RWPE2 (cell line): Measurements from ENCODE around the gene PARN.
"Not testable (repeated sequence)": the region's sequence is repeated elsewhere in the genome, so short reads cannot be mapped to it uniquely, and the experiment has no call there.

ENCODE experiments used
- ATAC-seq: fragments of 200-7000 bp; cut with Tn5 transposase; 3 replicates; pipeline ENCODE4 v1.9.1; 2021; ENCODE audit warnings: low read depth
- DNase-seq: peaks from one replicate; pipeline ENCODE4 v3.0.0-alpha.2; 2020; ENCODE audit warnings: low spot score
- H3K27ac ChIP-seq: fragments of 450-650 bp; 2 replicates; pipeline ENCODE4 v1.5.1; 2017; ENCODE audit warnings: mild to moderate bottlenecking; ENCODE audit not compliant: poor library complexity, severe bottlenecking
- H3K27me3 ChIP-seq: fragments of 250-450 bp; sonication (Bioruptor Pico); 2 replicates; pipeline ENCODE4 v1.5.1; 2021; ENCODE audit warnings: mild to moderate bottlenecking, moderate library complexity; ENCODE audit not compliant: insufficient read depth, poor library complexity, severe bottlenecking
- H3K36me3 ChIP-seq: fragments of 250-450 bp; sonication (Bioruptor Pico); 2 replicates; pipeline ENCODE4 v1.5.1; 2020; ENCODE audit warnings: low read depth, mild to moderate bottlenecking, moderate library complexity
- H3K4me1 ChIP-seq: fragments of 250-450 bp; sonication (Bioruptor Pico); 2 replicates; pipeline ENCODE4 v1.5.1; 2021; ENCODE audit warnings: mild to moderate bottlenecking, moderate library complexity; ENCODE audit not compliant: insufficient read depth, poor library complexity, severe bottlenecking
- H3K4me3 ChIP-seq: fragments of 250-450 bp; sonication (Bioruptor Pico); 2 replicates; pipeline ENCODE4 v1.5.1; 2021; ENCODE audit warnings: mild to moderate bottlenecking, moderate library complexity; ENCODE audit not compliant: severe bottlenecking
- H3K9me3 ChIP-seq: fragments of 250-450 bp; sonication (Bioruptor Pico); 2 replicates; pipeline ENCODE4 v1.5.1; 2021; ENCODE audit warnings: mild to moderate bottlenecking, moderate library complexity; ENCODE audit not compliant: severe bottlenecking
- TF ChIP-seq, protein P1 (sequence below): fragments of 450-650 bp; IDR thresholded peaks from one replicate; pipeline ENCODE4 v1.5.1; 2017; ENCODE audit warnings: mild to moderate bottlenecking, moderate library complexity; ENCODE audit not compliant: poor library complexity, severe bottlenecking

Gene PARN

DNA sequence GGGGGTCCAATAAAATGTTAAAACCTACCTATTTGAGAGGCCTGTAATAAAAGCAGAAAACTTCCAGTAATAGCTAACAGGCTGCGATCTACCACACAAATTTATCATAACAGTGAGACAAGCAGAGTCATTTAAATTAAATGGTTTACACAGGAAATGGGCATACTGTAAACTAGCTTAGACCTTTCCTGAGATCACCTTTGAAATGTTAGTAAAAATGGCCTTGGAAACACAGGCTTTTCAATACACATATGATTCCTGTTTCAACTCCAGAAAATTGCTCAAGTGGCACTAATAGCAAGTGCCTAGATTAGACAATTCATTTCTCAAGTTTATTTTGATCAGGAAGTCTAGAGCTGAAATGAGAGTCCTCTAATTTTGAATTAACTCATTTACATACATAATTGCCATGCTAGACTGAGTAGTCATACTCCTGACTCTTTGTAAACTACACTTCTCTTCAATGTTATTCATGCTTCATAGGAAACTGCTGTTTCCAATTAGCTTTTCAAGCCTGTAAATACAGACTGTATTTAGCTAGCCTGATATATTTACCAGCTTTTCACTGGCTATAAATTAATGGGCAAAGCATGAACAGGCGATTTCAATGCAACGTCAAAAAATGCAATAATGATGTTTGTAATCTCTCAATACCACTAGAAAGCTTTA lies 43.3 kb downstream of the PARN start:
- H3K4me3 ChIP-seq = no peak overlapping the region
- no peaks in the 10 kb centered on the region for H3K27me3 ChIP-seq
- no peak for DNase-seq
- TF ChIP-seq, protein P1, sequence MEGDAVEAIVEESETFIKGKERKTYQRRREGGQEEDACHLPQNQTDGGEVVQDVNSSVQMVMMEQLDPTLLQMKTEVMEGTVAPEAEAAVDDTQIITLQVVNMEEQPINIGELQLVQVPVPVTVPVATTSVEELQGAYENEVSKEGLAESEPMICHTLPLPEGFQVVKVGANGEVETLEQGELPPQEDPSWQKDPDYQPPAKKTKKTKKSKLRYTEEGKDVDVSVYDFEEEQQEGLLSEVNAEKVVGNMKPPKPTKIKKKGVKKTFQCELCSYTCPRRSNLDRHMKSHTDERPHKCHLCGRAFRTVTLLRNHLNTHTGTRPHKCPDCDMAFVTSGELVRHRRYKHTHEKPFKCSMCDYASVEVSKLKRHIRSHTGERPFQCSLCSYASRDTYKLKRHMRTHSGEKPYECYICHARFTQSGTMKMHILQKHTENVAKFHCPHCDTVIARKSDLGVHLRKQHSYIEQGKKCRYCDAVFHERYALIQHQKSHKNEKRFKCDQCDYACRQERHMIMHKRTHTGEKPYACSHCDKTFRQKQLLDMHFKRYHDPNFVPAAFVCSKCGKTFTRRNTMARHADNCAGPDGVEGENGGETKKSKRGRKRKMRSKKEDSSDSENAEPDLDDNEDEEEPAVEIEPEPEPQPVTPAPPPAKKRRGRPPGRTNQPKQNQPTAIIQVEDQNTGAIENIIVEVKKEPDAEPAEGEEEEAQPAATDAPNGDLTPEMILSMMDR = no peak
- no peak for ATAC-seq
- H3K4me1 ChIP-seq = no peaks in the 10 kb centered on the region
- no peaks in the 10 kb centered on the region for H3K9me3 ChIP-seq
- no peak overlapping the region for H3K27ac ChIP-seq
- H3K36me3 ChIP-seq = peaks cover 85% of the 10 kb centered on the region

DNA sequence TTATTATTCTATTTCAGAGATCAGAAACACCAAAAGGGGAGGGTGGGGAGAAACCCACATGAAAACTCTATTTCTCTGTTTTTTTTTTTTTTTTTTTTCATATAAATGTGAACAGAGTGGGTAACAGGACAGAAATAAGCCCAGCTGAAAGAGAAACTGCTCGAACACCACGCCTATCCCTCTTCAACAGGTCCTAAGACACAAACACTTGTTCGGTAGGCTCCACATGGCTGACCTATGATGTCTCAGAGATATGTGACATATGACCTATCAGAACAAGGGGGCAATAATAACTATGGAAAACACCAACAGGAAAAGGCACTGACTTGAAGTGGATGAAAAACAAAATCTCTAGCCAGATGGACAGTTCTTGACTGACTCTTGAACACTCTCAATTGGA lies 44.8 kb downstream of the PARN start:
- no peaks in the 10 kb centered on the region for H3K9me3 ChIP-seq
- no peak overlapping the region for H3K27ac ChIP-seq
- no peaks in the 10 kb centered on the region for H3K27me3 ChIP-seq
- H3K4me1 ChIP-seq = no peaks in the 10 kb centered on the region
- ATAC-seq = no peak
- no peak for DNase-seq
- TF ChIP-seq, protein P1 = no peak
- peaks cover 85% of the 10 kb centered on the region for H3K36me3 ChIP-seq
- H3K4me3 ChIP-seq = no peak overlapping the region

DNA sequence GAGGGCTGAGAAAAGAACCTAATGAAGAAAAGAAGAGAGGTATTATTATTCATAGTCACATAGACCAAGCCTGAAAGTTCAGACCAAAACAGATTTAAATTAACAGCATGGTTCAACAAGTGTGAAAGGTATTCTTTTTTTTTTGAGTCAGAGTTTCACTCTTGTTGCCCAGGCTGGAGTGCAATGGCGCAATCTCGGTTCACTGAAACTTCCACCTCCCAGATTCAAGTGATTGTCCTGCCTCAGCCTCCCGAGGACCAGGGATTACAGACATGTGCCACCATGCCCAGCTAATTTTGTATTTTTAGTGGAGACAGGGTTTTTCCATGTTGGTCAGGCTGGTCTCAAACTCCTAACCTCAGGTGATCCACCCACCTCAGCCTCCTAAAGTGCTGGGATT lies 49.1 kb downstream of the PARN start:
- H3K27ac ChIP-seq, H3K9me3 ChIP-seq, H3K4me3 ChIP-seq, ATAC-seq, H3K27me3 ChIP-seq, DNase-seq, H3K4me1 ChIP-seq: not testable (repeated sequence)
- H3K36me3 ChIP-seq = peaks cover 88% of the 10 kb centered on the region

DNA sequence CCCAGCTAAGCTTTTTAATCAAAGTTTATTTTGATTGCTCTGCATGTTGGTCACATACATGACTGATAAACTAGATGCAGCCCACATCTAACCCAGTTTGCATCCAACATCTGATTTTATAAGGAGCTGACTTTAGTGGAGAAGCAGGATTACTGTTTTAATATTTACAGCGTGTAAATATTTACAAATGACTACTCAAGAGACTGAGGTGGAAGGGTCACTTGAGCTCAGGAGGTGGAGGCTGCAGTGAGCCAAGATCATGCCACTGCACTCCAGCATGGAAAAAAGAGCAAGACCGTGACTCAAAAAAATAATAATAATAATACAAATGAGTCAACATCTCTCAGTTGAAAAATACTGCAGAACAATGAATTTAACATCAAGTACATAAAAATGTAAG lies 50.8 kb downstream of the PARN start:
- no peaks in the 10 kb centered on the region for H3K27me3 ChIP-seq
- H3K9me3 ChIP-seq = no peaks in the 10 kb centered on the region
- TF ChIP-seq, protein P1 = no peak
- DNase-seq = no peak
- no peak for ATAC-seq
- H3K36me3 ChIP-seq = peaks cover 88% of the 10 kb centered on the region
- H3K27ac ChIP-seq = no peak overlapping the region
- no peak overlapping the region for H3K4me3 ChIP-seq
- H3K4me1 ChIP-seq = no peaks in the 10 kb centered on the region

DNA sequence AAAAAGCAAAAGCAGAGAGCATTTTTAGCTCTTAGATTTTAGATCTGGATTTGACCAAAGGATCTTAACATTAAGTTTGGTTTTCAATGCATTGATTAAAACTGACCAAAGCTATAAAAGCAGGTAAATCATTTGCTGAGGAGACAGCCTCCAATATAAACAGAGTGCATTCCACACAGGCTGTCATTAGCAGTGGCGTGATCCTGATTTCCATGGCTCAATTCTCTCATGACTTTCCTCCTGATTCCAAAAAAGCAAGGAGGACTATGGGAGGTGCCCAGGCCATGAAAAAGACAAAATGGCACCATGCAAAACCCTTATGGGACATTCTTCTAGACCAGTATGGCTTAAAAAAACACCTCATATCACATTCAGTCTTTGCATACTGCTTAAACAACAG lies 53.5 kb downstream of the PARN start:
- H3K36me3 ChIP-seq = peaks cover 63% of the 10 kb centered on the region
- TF ChIP-seq, protein P1 = no peak
- H3K27ac ChIP-seq = no peak overlapping the region
- H3K4me1 ChIP-seq = no peaks in the 10 kb centered on the region
- no peaks in the 10 kb centered on the region for H3K9me3 ChIP-seq
- ATAC-seq (no peak), DNase-seq (no peak)
- no peaks in the 10 kb centered on the region for H3K27me3 ChIP-seq
- H3K4me3 ChIP-seq = no peak overlapping the region
